ENCODE data around the gene MIEF1.

The MIEF1 gene
- total RNA-seq, result 14.1 to 142 (median 86.5) reads per million in 9 experiments

DNA sequence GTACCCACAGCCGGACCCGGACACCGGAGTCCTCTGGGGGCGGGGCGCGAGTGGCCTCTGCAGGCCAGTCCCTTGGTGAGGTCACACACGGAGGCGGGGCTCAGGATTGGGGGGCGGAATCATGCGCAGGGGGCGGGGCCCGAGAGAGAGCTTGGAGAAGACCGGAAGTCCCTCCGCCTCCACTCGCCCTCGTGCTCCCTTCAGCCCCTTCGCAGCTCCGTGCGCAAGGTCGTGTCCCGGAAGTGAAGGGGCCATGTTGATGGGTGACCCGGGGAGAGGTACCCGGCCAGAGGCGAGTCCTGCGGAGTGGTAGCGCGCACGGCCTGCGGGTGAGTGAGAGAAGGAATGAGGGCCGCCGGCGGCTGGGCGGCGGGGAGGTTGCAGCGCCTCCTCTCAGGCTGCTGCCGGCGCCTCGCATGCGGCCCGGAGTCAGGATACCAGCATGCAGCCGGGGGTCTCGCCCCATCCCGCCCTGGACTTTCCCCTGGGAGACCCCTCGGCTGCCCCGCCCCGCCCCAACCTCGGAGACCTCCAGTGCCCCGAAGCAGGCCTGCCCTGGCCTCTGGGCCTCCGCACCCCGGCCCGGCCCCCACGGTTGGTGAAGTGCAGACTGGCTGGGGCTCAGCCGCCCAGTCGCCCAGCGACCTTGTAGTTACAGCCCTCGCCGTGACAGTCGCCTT lies at the start of gene MIEF1:
Gene MIEF1 (plus strand): TSS at position 182 of the 680 bp plus-strand sequence. CDS start 9,005 bp downstream, outside the sequence.
- H3K27me3 Mint-ChIP-seq, result no peaks in the 10 kb centered on the region
- peaks cover 27 to 42% of the 10 kb centered on the region in 2 donors for H3K4me1 Mint-ChIP-seq (ENCODE audit: low read depth in 2 of 2)
- H3K9me3 Mint-ChIP-seq, result no peaks in the 10 kb centered on the region
- ATAC-seq (replicated peaks), result peak; percentile 96
- peaks cover 38% of the 10 kb centered on the region for H3K36me3 Mint-ChIP-seq (ENCODE audit: insufficient read depth)
- peak within 1 kb of the TSS; percentile 66 to 87 for H3K27ac Mint-ChIP-seq
- DNase-seq, result peak; percentile 79 to 84 (median 81)
- H3K4me3 Mint-ChIP-seq, result peak within 1 kb of the TSS; percentile 78 to 85

DNA sequence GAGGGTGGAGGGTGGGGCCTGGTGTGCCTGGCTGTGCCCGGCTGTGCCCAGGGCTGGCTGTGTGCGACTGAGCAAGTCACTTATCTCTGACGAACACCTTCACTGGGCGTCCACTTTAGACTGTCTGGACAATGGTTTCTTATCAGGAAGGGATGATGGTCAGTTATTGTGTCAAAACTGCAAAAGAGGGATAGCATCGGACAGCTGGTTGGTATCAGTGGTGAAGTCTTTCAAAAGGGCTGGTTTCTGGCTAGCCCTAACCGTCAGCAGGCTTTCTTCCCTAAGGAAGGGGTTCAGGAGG lies 49.4 kb upstream of the MIEF1 start:
- peaks cover 3% of the 10 kb centered on the region for H3K36me3 Mint-ChIP-seq (ENCODE audit: insufficient read depth)
- H3K27me3 Mint-ChIP-seq, result peaks cover 24 to 49% of the 10 kb centered on the region in 2 donors
- H3K27ac Mint-ChIP-seq, result no peak overlapping the region
- no peak overlapping the region for H3K4me3 Mint-ChIP-seq
- DNase-seq (no peak), ATAC-seq (replicated peaks) (no peak)
- peaks cover 13 to 15% of the 10 kb centered on the region in 2 donors for H3K4me1 Mint-ChIP-seq (ENCODE audit: low read depth in 2 of 2)
- H3K9me3 Mint-ChIP-seq, result peaks cover 0 to 2% of the 10 kb centered on the region in 2 donors

DNA sequence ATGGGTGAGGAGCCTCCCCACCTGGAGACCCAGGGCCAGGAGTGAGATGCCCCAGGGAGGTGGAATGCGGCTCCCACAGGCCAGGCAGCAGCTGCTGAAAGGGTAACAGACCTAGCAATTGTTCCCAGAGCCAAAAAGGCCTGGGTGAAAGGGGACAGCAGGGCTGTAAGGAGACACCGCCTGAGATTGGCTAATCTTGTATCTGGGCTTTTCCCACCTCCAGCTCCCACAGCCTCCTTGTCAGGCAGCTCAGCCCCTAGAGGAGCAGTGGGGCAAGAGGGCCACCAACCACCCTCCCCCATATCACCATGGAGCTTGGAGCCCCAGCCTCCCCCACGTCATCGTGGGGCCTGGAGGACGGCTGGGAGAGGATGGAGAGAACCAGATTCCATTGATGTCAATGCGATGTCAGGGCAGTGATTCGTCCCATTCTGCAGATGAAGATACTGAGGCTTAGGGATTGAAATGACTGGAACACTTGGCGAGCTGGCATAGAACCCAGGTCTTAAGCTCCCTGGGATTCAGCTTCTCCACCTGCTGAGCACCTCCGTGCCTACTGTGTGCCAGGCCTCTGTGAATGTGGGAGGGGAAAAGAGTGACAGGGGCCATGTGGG lies 48.2 kb upstream of the MIEF1 start:
- Mint-ChIP-seq H3K9me3 (peaks cover 0 to 2% of the 10 kb centered on the region in 2 donors), H3K27me3 (peaks cover 33 to 61% of the 10 kb centered on the region in 2 donors), H3K27ac (peak overlapping the region in 1 of 2 donors; percentile 78), H3K4me3 (no peak overlapping the region), H3K36me3 (ENCODE audit: insufficient read depth) (peaks cover 3% of the 10 kb centered on the region), H3K4me1 (ENCODE audit: low read depth in 2 of 2) (peaks cover 13 to 24% of the 10 kb centered on the region in 2 donors)
- DNase-seq, result no peak
- ATAC-seq (replicated peaks), result no peak

DNA sequence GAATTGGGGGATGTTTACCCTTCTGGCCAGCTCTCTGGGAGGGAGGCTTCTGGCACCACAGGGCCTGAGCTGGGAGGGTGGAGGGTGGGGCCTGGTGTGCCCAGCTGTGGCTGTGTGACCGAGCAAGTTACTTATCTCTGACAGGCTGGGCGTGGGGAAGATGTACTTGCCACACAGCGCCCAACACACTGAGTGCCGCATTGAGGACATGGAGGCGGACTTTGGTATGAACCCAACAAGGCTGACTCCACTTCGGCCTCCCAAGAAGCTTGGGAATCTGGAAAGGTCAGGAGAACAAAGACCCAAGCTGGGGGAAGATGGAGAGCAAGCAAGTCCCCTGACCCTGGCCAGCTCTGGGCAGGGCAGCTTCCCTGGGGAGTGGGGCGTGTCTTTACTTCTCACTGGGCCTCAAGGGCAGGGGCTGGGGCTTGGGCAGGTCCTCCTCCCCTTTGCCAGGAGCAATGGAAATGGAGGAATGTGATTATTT lies 47.7 kb upstream of the MIEF1 start:
- peaks cover 3% of the 10 kb centered on the region for H3K36me3 Mint-ChIP-seq (ENCODE audit: insufficient read depth)
- peaks cover 13 to 24% of the 10 kb centered on the region in 2 donors for H3K4me1 Mint-ChIP-seq (ENCODE audit: low read depth in 2 of 2)
- DNase-seq (no peak), ATAC-seq (replicated peaks) (no peak)
- H3K27ac Mint-ChIP-seq, result no peak overlapping the region
- H3K9me3 Mint-ChIP-seq, result peaks cover 0 to 2% of the 10 kb centered on the region in 2 donors
- peaks cover 39 to 65% of the 10 kb centered on the region in 2 donors for H3K27me3 Mint-ChIP-seq
- peak overlapping the region in 1 of 2 donors; percentile 12 for H3K4me3 Mint-ChIP-seq

DNA sequence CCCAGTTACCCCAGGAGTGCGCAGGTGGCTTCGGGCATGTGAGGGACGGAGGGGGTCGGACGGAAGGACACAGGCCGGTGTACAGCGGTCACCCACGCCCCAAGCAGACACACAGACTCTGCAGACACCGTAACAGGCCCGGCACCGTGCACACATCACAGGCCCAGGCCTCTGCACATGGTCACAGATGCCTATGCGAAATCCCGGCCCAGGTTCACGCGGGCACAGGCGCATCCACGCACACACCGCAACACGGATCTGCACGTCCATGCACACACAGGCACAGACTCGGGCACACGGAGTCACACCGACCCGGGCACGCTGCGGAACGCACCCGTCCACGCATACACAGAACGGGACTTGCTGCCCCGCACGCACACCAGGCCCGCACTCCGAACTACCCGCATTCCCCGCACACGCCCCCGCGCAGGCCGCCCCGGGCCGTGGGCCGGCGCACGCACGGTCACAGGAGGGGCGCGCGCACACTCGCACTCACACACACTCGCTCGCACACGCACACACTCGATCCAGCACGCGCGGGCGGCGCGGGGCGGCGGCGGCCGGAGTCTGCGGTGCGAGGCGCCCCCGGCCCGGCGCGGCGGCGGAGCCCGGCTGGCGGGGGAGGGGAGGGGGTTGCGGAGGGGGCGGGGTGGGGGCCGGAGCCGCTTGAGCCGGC lies 45.4 kb upstream of the MIEF1 start, which contains the start of gene MGAT3:
Gene MGAT3 (plus strand): TSS at position 491 of the 676 bp plus-strand sequence. CDS start 30,336 bp downstream, outside the sequence.
- Mint-ChIP-seq H3K4me3 (peak within 1 kb of the TSS; percentile 72 to 73), H3K4me1 (ENCODE audit: low read depth in 2 of 2) (peaks cover 11 to 20% of the 10 kb centered on the region in 2 donors), H3K36me3 (ENCODE audit: insufficient read depth) (no peaks in the 10 kb centered on the region), H3K27ac (no peak within 1 kb of the TSS), H3K9me3 (peaks cover 0 to 2% of the 10 kb centered on the region in 2 donors), H3K27me3 (peaks cover 50 to 69% of the 10 kb centered on the region in 2 donors)
- ATAC-seq (replicated peaks) (no peak), DNase-seq (no peak)

DNA sequence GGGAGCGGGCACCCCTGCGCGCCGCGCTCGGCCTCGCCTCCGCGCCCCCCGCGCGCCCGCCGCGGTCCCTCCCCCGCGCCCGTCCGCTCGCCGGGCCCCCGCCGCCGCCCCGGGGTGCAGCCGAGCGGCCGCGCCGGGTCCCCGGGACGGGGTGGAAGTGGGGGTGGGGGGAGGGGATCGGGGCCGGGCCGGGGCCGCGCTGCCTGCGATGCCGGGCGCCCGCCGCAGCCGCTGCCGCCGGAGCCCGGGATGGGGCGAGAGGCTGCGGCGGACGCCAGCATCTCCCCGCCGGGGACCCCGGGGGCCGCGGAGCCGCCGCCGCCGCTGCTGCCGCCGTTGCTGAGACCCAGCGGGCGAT lies 44.9 kb upstream of the MIEF1 start:
- no peak overlapping the region for H3K4me3 Mint-ChIP-seq
- peaks cover 50 to 74% of the 10 kb centered on the region in 2 donors for H3K27me3 Mint-ChIP-seq
- H3K4me1 Mint-ChIP-seq (ENCODE audit: low read depth in 2 of 2), result peaks cover 9 to 17% of the 10 kb centered on the region in 2 donors
- no peak overlapping the region for H3K27ac Mint-ChIP-seq
- no peaks in the 10 kb centered on the region for H3K36me3 Mint-ChIP-seq (ENCODE audit: insufficient read depth)
- DNase-seq (no peak), ATAC-seq (replicated peaks) (peak; percentile 29)
- peaks cover 0 to 2% of the 10 kb centered on the region in 2 donors for H3K9me3 Mint-ChIP-seq

DNA sequence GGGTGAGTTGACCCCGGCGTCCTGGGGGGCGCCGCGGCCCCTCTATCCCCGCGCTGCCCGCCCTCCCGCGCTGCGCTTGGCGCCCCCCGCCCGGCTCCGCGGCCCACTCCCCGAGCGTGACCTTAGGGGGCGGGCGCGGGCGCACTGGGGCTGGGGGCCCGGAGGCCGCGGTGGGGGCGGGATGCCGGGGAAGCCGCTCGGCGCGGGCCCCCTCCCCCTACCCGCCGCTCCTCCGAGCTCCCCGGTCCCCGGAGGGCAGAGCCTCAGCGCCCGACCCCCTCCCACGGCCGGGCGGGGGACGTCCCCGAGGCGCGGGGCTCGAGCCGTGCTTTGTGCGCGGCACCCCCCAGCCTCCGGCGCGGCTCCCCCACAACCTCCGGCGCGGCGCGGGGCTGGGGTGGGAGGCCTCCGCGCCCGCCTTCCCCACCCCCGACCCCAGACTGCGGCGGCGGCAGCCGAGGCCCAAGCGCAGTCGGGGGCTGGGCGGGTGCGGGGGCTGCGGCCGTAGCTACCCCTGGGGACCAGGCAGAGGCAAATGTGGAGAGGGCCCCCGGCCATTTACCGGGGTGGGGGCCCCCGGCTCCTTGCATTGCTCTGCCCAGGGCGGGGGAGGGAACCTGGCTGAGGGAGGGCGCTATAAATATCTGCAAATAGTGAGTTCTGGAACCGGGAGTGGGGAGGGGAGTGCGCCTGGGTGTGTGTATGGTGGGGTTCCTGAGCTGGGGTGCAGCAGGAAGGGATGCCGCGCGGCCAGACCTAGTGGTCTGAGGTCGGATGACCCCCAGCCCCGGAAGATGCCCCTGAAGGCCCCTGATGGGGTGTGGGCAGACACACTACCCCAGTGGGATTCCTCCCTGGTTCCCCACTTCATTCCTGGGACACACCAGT lies 44.3 kb upstream of the MIEF1 start:
- Mint-ChIP-seq H3K4me3 (peak overlapping the region; percentile 54 to 55), H3K4me1 (ENCODE audit: low read depth in 2 of 2) (peaks cover 9 to 14% of the 10 kb centered on the region in 2 donors), H3K27ac (no peak overlapping the region), H3K9me3 (peaks cover 0 to 2% of the 10 kb centered on the region in 2 donors), H3K36me3 (ENCODE audit: insufficient read depth) (no peaks in the 10 kb centered on the region), H3K27me3 (peaks cover 50 to 77% of the 10 kb centered on the region in 2 donors)
- peak; percentile 46 for ATAC-seq (replicated peaks)
- no peak for DNase-seq

DNA sequence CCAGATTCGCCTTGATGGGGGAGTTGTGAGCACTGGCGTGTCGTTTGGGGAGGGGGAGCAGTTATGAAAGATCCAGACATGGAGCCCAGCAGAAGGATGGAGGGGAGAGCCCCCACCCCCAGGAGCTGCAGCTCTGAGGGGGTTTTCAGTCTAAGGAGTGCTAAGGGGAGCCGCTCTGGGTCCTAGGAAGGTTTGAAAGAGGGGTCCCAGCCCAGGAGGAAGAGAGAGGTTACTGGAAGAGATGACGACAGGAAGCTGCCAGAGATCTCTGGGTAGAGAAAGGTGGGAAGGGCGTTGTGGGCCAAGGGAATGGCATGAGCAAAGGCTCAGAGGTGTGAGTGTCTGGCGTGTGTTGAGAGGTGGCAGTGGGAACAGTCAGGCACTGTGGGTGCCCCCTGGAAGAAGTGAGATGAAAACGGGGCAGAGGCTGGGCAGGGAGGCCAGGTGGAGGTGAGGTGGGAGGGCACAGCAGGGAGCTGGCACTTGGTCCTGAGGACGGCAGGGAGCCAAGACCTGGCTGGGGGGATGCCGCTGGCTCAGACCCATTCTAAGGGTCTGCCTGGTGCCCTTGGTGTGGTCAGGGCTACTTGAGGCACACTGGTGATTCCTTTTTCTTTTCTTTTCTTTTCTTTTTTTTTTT lies 43.5 kb upstream of the MIEF1 start:
- no peak overlapping the region for H3K27ac Mint-ChIP-seq
- H3K36me3 Mint-ChIP-seq (ENCODE audit: insufficient read depth), result no peaks in the 10 kb centered on the region
- peak overlapping the region; percentile 54 to 55 for H3K4me3 Mint-ChIP-seq
- DNase-seq (no peak), ATAC-seq (replicated peaks) (no peak)
- peaks cover 0 to 2% of the 10 kb centered on the region in 2 donors for H3K9me3 Mint-ChIP-seq
- H3K27me3 Mint-ChIP-seq, result peaks cover 50 to 77% of the 10 kb centered on the region in 2 donors
- peaks cover 9 to 14% of the 10 kb centered on the region in 2 donors for H3K4me1 Mint-ChIP-seq (ENCODE audit: low read depth in 2 of 2)

DNA sequence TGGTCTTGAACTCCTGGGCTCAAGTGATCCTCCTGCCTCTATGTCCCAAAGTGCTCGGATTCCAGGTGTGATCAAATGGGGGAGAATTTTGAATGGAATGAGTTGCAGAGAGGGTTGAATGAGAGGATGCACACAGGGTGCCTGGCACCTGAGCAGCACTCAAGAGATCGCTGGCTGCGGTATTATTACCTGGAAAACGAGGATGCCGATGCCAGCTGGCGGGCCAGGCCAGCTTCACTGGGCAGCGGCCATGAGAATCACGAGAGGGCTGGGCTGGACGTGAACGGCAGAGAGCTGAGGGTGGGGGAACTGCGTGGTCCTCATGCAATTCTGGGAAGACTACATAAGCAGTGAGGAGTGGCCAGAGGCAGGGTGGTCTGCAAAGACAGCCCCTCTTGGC lies 42.4 kb upstream of the MIEF1 start:
- Mint-ChIP-seq H3K27ac (no peak overlapping the region), H3K36me3 (ENCODE audit: insufficient read depth) (no peaks in the 10 kb centered on the region), H3K27me3 (peaks cover 41 to 66% of the 10 kb centered on the region in 2 donors), H3K4me3 (no peak overlapping the region), H3K9me3 (peaks cover 0 to 2% of the 10 kb centered on the region in 2 donors), H3K4me1 (ENCODE audit: low read depth in 2 of 2) (peaks cover 7 to 14% of the 10 kb centered on the region in 2 donors)
- ATAC-seq (replicated peaks), result no peak
- no peak for DNase-seq

DNA sequence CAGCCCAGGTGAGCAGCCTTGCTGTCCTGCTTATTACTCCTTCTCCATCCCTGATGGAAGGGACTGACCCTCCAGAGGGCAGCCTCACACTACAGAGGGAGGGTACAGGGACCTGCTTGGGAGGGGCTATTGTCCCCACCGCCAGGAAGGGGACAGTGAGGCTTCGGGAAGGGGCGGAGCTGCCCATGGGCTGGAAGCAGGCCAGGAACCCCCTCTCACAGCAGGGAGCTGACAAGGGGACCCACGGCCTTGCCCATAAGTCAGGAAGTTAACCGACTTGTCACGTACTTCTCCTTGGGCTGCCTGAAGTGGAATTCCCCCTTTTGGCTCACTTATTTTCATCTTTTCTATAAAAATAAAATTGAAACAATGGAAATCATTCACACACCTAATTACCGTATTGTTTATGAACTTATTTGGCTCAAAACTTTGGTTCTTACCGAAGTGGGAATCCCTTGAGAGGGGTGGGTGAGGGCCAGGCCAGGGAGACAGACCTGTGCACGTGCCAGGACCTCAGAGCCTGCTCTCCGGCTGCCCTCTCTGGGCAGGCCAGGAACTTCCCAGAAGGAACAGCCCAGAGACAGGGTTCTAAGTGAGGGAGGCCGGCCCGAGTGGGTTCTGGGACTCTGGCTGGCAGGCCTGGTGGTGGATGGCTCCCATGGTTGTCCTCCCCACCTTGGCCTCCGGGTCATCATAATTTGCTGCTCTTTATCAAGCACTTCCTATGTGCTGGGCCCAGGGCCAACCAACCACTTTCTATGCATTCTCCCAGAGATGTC lies 39.5 kb upstream of the MIEF1 start:
- ATAC-seq (replicated peaks), result no peak
- H3K4me1 Mint-ChIP-seq (ENCODE audit: low read depth in 2 of 2), result peaks cover 0 to 9% of the 10 kb centered on the region in 2 donors
- H3K36me3 Mint-ChIP-seq (ENCODE audit: insufficient read depth), result no peaks in the 10 kb centered on the region
- no peak overlapping the region for H3K4me3 Mint-ChIP-seq
- H3K27me3 Mint-ChIP-seq, result peaks cover 26 to 56% of the 10 kb centered on the region in 2 donors
- H3K9me3 Mint-ChIP-seq, result no peaks in the 10 kb centered on the region
- no peak overlapping the region for H3K27ac Mint-ChIP-seq
- DNase-seq, result no peak

DNA sequence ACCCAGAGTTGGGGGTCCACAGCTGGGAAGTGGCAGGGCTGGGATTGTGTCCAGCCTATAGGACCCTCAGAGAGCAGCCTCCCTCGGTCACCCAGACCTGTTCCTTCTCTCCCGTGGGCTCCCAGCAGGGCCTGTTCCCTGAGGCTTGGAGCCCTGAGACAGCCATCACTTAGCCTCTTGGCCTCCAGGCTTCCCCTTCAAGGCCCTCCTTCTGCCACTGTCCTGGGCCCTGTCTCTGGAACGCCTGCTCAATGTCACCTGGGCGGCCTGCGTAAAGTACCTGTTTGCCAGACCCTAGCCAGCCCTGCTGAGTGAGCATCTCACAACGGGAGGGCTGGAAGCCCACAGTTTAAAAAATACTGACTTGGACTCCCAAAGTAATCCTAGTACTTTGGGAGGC lies 38.8 kb upstream of the MIEF1 start:
- DNase-seq, result no peak
- no peak overlapping the region for H3K4me3 Mint-ChIP-seq
- peaks cover 24 to 53% of the 10 kb centered on the region in 2 donors for H3K27me3 Mint-ChIP-seq
- no peaks in the 10 kb centered on the region for H3K36me3 Mint-ChIP-seq (ENCODE audit: insufficient read depth)
- H3K27ac Mint-ChIP-seq, result no peak overlapping the region
- peaks cover 0 to 6% of the 10 kb centered on the region in 2 donors for H3K4me1 Mint-ChIP-seq (ENCODE audit: low read depth in 2 of 2)
- ATAC-seq (replicated peaks), result no peak
- H3K9me3 Mint-ChIP-seq, result no peaks in the 10 kb centered on the region

DNA sequence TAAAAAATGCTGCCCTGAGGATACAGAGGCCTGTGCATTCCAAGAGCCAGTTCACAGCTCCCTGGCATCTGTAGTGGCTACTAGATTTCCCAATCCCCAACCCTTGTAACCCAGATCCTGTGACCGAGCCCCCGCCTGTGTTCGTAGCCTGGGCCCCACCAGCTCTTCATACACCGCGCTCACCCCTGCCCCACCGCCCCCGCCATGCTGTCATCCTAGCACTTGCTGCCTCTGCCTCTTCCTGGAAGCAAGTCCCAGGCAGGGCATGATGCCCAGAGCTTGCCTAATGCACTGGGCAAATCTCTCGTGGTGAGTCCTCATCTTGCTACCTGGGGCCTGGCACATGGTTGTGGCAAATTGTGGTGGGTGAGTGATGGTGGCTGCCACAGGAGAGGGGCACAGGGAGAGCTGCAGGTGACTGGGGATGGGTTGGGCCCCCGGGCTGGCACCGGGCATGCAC lies 38.1 kb upstream of the MIEF1 start:
- Mint-ChIP-seq H3K4me1 (ENCODE audit: low read depth in 2 of 2) (no peaks in the 10 kb centered on the region), H3K4me3 (no peak overlapping the region), H3K27me3 (peaks cover 23 to 53% of the 10 kb centered on the region in 2 donors), H3K36me3 (ENCODE audit: insufficient read depth) (no peaks in the 10 kb centered on the region), H3K27ac (no peak overlapping the region), H3K9me3 (no peaks in the 10 kb centered on the region)
- DNase-seq, result no peak
- no peak for ATAC-seq (replicated peaks)

Data from effector memory CD8-positive, alpha-beta T cell (primary cell).